Activated T-helper 17 cell treated with anti-CD3 and anti-CD28 coated beads, Interleukin-2, amount 50 U/mL, for 72 hours (primary cell): ENCODE results near the gene GPRC5C. TPM values are rescaled to one million over a fixed set of nuclear protein-coding genes. Genes with fewer than 3 reads are reported as not detected.

Experiments
- ATAC-seq: fragments of 150-1000 bp; cut with Tn5 transposase; replicated peaks from 2 replicates; pipeline ENCODE4 v1.10.0; 2021; ENCODE audit warnings: mild to moderate bottlenecking, moderate library complexity
- H3K27ac Mint-ChIP-seq: one replicate; pipeline ENCODE4 v1.8.0; 2022; ENCODE audit warnings: mixed read lengths
- H3K27me3 Mint-ChIP-seq: one replicate; pipeline ENCODE4 v1.8.0; 2022; ENCODE audit warnings: mixed read lengths
- H3K36me3 Mint-ChIP-seq: one replicate; pipeline ENCODE4 v1.8.0; 2022; ENCODE audit warnings: low read depth, mild to moderate bottlenecking, mixed read lengths
- H3K4me1 Mint-ChIP-seq: one replicate; pipeline ENCODE4 v1.8.0; 2022; ENCODE audit warnings: mixed read lengths
- H3K4me3 Mint-ChIP-seq: one replicate; pipeline ENCODE4 v1.8.0; 2022; ENCODE audit warnings: mild to moderate bottlenecking, mixed read lengths
- H3K9me3 Mint-ChIP-seq: one replicate; pipeline ENCODE4 v1.8.0; 2022; ENCODE audit warnings: mixed read lengths
- total RNA-seq, 2 donors: library from RNA; stranded (reverse); gene quantifications; one replicate each; pipeline ENCODE4 v1.2.3, GENCODE V29; 2022

The GPRC5C gene
- total RNA-seq, 2 donors from 2014 or later: 5.0 TPM; not detected in 1

DNA sequence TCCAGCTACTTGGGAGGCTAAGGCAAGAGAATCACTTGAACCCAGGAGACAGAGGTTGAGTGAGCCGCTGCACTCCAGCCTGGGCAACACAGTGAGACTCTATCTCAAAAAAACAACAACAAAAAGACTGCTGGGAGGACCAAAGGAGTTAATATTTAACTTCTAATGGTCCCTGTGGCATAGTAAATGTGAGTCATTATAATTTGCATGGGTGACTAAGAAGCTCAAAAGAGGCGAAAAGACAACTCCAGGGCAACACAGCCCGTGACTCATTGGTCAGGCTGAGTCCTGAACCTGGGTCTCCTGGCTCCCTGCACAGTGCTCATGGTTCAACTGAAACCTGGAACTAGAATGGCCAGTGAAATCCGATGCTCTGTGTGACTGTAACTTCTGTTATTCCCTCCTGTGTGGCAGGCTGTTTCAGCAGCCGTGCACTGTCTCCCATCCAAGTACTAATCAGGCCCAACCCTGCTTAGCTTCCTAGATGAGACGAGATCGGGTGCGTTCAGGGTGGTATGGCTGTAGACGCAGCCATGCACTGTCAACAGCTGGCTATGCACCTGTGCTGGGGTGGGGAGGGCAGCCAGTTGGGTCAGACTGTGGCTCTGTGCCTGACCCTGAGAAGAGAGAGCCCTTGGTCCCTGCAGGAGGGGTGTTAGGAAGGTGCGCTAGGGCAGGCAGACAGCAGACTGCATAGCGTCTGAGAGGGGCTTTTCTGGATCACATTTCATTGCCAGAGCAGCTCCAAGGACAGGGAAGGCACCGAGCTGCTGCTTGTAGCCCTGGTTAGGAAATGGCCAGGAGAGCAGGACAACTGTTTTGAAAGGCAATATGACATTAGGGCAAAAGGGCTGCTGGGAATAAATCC, 14.5 kb upstream of the GPRC5C start:
- Mint-ChIP-seq H3K27ac (no peak overlapping the region), H3K4me1 (no peaks in the 10 kb centered on the region), H3K36me3 (no peaks in the 10 kb centered on the region), H3K4me3 (no peak overlapping the region), H3K27me3 (peaks cover 17% of the 10 kb centered on the region), H3K9me3 (no peaks in the 10 kb centered on the region)
- ATAC-seq: peak; percentile 99

DNA sequence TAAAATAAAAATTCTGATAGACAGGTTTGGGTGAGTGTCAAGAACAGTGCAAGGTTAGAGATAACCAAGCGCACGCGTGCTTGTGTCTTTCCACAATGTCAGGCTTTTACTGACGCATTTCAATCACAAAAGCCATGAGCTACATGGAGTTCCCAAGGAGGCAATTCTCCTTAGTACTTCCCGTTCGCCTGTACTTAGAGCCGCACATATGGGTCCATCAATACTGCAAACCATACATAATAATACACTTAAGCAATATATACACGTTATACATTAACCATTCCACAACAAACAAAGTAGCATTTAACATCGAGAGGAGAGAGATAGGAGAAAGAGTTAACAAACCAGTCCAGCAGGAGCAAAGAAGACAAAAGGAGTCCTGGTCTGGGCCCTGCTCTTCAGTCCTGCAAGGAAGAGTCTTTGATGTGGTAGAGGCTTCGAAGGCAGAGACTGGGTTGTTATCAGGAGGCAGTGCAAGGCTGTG, 11.9 kb upstream of the GPRC5C start:
- ATAC-seq: no peak
- no peak overlapping the region for H3K4me3 Mint-ChIP-seq
- no peaks in the 10 kb centered on the region for H3K4me1 Mint-ChIP-seq
- peaks cover 8% of the 10 kb centered on the region for H3K27me3 Mint-ChIP-seq
- H3K27ac Mint-ChIP-seq: no peak overlapping the region
- no peaks in the 10 kb centered on the region for H3K36me3 Mint-ChIP-seq
- no peaks in the 10 kb centered on the region for H3K9me3 Mint-ChIP-seq

DNA sequence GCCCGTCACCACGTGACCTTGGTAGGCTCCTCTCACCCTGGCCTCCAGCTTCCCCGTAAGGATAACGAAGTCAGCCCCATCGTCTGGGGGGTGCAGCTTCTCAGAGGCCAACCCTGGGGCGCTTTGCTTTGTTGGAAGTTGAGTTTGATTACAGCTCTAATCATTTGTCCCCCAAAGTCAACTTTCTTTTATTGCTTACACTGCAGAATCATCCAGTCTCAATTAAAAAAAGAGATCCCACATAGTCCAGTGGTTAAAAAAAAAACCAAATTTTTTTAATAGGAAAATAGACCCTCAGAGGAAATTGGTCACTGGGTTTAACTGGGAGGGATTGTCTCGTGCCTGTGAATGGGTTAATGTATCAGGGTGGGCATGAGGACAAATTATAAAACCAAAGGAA, 7.8 kb upstream of the GPRC5C start:
- ATAC-seq: no peak
- Mint-ChIP-seq H3K36me3 (no peaks in the 10 kb centered on the region), H3K4me3 (no peak overlapping the region), H3K27me3 (peaks cover 13% of the 10 kb centered on the region), H3K27ac (no peak overlapping the region), H3K4me1 (no peaks in the 10 kb centered on the region), H3K9me3 (no peaks in the 10 kb centered on the region)

DNA sequence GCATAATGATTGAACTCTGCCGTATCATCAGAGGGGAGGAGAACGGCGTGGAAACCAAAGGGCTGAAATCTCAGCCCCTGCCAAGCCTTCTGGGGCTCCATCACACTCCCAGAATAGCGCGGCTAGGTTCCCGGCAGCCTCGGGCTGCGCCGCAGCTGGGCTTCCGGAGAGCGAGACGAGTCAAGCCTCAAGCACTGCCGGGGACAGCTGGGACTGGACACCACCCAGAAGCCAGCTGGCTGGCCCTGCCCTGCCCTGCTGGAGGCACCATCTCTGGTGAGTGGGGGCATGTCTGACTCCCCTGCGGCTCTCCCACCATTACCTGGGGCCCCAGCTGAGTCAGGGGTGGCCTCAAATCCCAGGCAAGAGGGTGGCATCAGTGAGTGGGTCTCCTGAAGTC, 7.2 kb upstream of the GPRC5C start:
- H3K4me1 Mint-ChIP-seq: no peaks in the 10 kb centered on the region
- no peak overlapping the region for H3K27ac Mint-ChIP-seq
- no peaks in the 10 kb centered on the region for H3K9me3 Mint-ChIP-seq
- no peaks in the 10 kb centered on the region for H3K36me3 Mint-ChIP-seq
- peaks cover 13% of the 10 kb centered on the region for H3K27me3 Mint-ChIP-seq
- no peak overlapping the region for H3K4me3 Mint-ChIP-seq
- no peak for ATAC-seq

DNA sequence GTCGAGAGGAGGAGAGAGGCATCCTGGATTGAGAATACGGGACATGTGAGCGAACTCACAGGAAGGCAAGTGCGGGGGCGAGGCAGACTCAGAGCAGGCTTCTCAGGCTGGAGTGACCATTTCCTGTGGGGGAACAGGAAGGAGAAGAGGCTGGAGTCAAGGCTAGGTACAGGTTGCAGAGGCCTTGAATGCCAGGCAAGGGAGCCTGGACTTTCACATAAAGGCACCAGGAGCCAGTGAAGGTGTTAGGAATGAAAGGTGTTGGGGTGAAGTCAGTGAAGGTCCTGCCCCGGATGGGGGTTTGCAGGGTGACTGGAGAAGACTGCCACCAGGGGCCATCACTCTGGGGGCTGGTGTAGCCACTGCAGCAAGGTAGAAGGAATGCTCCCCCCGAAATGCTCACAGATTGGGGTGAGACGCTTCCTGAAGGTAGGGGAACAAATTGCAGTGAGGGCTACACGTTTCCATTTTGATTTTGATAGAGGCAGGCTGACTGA, 5.3 kb upstream of the GPRC5C start:
- no peak overlapping the region for H3K4me3 Mint-ChIP-seq
- no peaks in the 10 kb centered on the region for H3K4me1 Mint-ChIP-seq
- H3K27me3 Mint-ChIP-seq: peaks cover 15% of the 10 kb centered on the region
- no peaks in the 10 kb centered on the region for H3K9me3 Mint-ChIP-seq
- no peak for ATAC-seq
- H3K36me3 Mint-ChIP-seq: no peaks in the 10 kb centered on the region
- H3K27ac Mint-ChIP-seq: no peak overlapping the region

DNA sequence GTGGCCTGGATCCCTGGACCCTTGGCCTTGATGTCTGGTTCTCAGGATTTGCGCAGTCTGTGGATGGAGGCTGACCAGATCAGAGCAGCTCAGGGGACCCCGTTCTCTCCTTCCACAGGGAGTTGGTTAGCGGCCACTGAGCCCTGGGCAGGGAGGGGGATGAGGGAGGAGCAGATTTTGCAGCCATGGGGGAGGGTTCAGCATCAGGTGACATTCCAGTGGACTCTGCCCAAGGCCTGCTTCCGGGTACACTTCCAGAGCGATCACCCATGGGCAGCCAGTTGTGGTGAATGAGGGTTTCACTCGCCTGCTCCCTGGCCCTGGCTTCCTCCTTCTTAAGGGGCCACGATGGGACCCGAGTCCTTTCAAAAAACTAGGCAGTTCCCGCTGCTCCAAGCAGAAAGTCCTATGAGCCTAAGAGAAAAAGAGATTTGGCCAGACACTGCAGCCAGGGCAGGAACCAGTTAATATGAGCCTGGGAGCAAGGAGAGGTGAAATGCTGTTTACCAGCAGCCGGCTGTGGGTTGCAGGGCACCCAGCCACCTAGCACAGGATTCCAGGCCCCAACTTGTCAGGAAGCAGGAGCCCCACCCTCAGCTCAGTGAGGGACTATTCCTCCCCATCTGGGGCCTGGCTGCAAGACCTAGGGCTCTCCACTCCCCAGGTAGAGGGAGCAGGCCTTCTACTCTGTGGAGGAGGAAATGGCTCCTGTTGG, 4.7 kb upstream of the GPRC5C start:
- Mint-ChIP-seq H3K27me3 (peaks cover 15% of the 10 kb centered on the region), H3K4me3 (no peak overlapping the region), H3K27ac (no peak overlapping the region), H3K9me3 (no peaks in the 10 kb centered on the region), H3K36me3 (no peaks in the 10 kb centered on the region), H3K4me1 (no peaks in the 10 kb centered on the region)
- no peak for ATAC-seq

DNA sequence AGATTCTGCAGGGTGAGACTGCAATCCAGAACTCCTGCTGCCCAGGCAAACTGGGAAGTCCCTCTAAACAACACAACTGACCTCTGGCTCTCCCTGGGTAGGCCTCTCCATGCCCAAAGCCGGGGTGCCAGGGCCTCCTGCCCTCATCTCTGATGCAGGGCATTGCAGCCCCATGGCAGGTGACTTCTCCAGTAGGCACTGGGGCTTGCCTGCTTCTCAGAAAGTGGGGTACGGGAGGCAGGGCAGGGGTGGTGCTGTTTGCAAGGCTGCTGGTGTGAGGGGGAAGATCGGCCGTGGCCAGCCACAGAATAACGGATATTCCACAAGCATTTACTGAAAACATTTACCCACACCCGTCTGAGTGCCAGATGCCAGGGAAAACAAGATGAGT, 4.1 kb upstream of the GPRC5C start:
- Mint-ChIP-seq H3K4me1 (no peaks in the 10 kb centered on the region), H3K9me3 (no peaks in the 10 kb centered on the region), H3K36me3 (no peaks in the 10 kb centered on the region), H3K27me3 (peaks cover 15% of the 10 kb centered on the region), H3K4me3 (no peak overlapping the region), H3K27ac (no peak overlapping the region)
- ATAC-seq: no peak

DNA sequence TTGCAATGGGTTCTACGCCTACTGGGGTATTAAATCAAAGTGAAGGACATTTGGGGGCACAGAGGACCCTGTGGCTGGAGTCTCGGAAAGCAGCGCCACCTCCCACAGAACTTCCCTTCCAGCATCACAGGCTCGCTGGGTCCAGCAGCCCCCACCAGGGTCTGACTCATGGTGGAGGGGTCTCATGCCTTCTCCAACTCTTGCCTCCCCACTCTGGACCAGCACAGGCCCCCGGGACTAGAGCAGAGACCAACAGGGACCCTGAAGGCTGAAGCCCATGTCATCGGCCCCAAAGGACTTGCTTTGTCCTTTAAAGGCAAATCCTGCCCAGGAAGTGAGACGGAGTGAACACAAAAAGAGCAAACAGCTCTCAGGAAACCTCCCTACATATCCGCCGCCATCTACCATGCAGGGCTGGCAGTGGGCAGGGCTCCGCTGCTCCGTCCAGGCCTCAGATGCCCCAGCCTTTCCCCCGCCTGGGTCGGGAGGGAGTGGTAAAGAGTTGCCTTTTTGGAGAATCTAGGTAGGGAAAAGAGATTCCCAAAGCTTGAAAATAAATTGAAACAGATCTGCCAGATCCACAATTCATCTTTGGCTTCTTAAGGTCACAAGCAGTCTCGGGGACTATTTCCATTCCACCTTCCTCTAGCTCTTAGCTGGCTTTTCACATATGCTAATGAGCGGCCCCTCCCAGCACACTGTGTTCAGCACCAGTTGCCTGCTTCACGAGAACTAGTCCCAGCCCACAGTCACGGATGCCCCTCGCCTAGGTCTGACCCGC, 2.1 kb upstream of the GPRC5C start:
- Mint-ChIP-seq H3K36me3 (no peaks in the 10 kb centered on the region), H3K4me1 (no peaks in the 10 kb centered on the region), H3K4me3 (peak overlapping the region; percentile 46), H3K27ac (no peak overlapping the region), H3K27me3 (peaks cover 22% of the 10 kb centered on the region), H3K9me3 (no peaks in the 10 kb centered on the region)
- ATAC-seq: peak; percentile 13

DNA sequence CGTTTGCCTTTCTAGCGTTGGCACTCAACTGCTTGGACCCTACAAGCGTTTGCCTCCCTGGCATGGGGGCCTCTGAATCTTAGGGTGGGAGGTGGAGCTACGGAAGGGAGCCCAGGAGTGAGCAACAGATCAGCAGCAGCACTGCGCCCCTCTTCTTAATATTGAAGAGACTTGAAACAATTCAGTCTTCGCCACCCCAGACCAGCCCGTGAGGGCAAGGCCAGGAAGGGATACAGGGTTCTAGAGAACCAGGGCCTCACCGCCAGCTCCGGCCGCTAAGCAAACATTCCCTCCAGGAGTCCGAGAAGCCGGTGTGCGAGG, 1.5 kb upstream of the GPRC5C start:
- ATAC-seq: peak; percentile 4
- H3K4me3 Mint-ChIP-seq: peak overlapping the region; percentile 46
- no peak overlapping the region for H3K27ac Mint-ChIP-seq
- peaks cover 23% of the 10 kb centered on the region for H3K27me3 Mint-ChIP-seq
- H3K9me3 Mint-ChIP-seq: no peaks in the 10 kb centered on the region
- no peaks in the 10 kb centered on the region for H3K36me3 Mint-ChIP-seq
- no peaks in the 10 kb centered on the region for H3K4me1 Mint-ChIP-seq

DNA sequence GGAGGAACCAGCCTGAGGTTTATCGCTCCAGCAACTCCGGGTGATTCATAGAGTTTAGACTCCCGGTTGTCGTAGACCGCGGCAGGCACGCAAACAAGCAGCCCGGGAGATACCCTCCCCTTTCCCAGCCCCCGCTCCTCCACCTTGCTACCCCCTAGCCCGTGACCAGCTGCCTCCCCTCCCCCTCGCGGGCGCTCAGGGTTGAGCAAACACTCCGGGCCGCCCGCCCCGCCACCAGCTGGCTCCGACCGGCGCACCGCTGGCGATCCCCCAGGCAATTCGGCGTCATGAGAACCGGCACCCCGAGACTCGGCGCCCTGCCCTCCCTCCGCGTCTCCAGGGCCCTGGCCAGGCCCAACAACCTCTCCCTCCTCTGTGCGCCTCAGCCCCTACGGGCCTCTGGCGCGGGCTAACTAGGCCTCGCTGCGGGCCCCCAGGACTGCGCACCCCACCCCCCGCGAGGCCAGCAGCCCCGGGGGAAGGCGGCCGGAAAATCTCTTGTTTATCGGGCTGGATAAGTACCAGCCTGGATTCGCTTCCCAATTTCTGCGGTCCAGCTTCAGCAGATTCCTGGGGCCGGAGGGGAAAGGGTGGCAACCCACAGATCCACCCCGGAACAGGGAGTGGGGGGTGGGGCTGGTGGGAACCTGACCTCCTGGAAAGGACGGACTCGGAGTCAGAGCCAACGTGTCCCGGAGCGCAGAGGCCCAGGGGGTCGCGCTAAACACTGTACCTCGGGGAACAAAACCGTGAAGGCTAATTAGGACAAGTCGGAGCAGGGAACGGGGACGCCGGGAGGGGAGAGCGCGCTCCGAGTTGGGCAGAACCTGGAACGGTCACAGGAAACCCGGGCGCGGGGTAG, 951 bp upstream of the GPRC5C start:
- ATAC-seq: peak; percentile 67
- Mint-ChIP-seq H3K9me3 (no peaks in the 10 kb centered on the region), H3K4me3 (peak overlapping the region; percentile 46), H3K27me3 (peaks cover 26% of the 10 kb centered on the region), H3K4me1 (no peaks in the 10 kb centered on the region), H3K27ac (no peak overlapping the region), H3K36me3 (no peaks in the 10 kb centered on the region)

DNA sequence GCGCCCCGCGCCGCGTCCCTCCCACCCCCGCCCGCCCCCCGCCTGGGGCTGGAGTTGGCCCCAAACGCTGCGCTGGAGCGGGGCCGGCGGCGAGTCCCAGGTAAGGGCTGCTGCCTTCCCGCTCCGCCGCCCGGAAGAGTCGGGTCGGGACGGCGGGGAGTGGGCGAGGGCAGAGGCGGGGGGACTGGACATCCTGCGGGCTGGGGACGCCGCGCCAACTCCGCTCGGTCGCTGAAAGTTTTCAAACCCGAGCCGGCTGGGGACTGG, 469 bp downstream of the GPRC5C start:
- ATAC-seq: no peak
- Mint-ChIP-seq H3K4me1 (no peaks in the 10 kb centered on the region), H3K4me3 (no peak overlapping the region), H3K36me3 (no peaks in the 10 kb centered on the region), H3K27ac (no peak overlapping the region), H3K9me3 (no peaks in the 10 kb centered on the region), H3K27me3 (peaks cover 25% of the 10 kb centered on the region)

DNA sequence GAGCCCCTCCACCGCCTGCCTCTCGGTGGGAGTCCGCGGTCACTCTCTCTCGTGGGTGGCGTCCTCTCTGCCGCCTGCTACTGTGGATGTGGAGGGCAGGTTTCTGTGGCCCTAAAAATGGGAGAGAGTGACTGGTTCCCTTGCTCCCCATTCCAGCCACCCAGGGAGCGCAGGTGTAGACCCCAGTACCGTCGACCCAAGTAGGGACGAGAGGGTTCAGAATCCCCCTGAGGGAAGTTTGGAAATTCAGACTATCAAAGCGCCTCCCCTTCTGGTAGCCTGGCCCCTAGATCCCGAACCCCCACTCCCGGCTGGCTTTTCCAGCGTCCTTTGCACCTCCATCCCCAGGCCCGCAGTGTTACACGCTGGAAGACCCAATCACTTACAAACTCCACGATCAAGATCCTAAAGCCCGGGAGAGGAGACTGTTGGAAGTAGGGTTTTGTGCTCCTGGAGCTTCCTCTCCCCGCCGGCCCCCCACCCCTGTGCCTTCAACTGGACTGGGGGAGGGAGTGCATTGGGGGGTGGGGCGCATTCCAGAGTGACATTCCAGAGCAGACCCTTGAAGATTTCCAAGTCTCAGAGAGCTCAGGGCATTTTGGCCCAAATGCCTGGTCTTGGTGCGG, 991 bp downstream of the GPRC5C start:
- Mint-ChIP-seq H3K4me1 (no peaks in the 10 kb centered on the region), H3K27ac (no peak overlapping the region), H3K36me3 (no peaks in the 10 kb centered on the region), H3K27me3 (peaks cover 25% of the 10 kb centered on the region), H3K4me3 (peak overlapping the region; percentile 16), H3K9me3 (no peaks in the 10 kb centered on the region)
- ATAC-seq: no peak

DNA sequence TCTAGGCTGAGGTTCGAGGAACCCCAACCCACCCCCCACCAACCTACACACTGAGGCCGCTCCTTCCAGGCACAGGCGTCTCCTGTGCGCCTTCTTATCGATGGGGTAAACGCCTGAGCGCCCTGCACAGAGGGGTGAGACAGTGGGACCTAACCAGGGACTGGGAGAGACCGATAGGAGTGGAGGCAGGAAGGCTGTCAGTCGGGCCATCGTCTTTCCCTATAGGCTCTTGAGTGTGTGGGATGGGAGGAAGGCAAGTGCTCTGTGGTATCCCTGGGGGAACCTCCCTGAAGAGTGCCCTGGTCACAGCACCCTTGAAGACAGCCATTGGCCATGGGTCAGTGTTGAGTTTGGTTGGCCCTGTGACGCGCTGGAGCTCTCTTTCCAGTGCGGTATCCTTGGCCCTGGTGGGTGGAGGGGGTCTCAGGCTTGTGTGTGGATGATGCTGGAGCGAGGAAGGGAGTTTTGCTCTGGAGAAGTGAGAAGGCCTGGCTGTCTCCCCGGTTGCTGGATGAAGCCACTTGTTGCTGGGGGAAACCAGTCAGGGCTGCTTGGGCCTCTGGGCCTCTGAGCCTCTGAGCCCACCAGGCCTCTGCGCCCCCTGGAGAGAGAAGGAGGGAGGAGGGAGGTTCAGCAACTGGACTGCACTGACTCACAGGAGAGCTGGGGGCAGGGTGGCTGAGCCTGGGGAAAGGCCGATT, 1.7 kb downstream of the GPRC5C start:
- ATAC-seq: no peak
- H3K36me3 Mint-ChIP-seq: no peaks in the 10 kb centered on the region
- peaks cover 25% of the 10 kb centered on the region for H3K27me3 Mint-ChIP-seq
- no peaks in the 10 kb centered on the region for H3K4me1 Mint-ChIP-seq
- H3K9me3 Mint-ChIP-seq: no peaks in the 10 kb centered on the region
- H3K4me3 Mint-ChIP-seq: no peak overlapping the region
- H3K27ac Mint-ChIP-seq: no peak overlapping the region
